ENCODE measurements around the gene MAU2. TPM values are rescaled to one million over a fixed set of nuclear protein-coding genes. Genes with fewer than 3 reads are reported as not detected.
A peak's percentile ranks its signal among the peaks of the same experiment; 100 is the strongest.

The MAU2 gene
- total RNA-seq, 1 donor = 32.4 TPM

GRCh38 chr19:19321141-19321577 lies 530 bp downstream of the MAU2 start:
- TF ChIP-seq, protein P1, sequence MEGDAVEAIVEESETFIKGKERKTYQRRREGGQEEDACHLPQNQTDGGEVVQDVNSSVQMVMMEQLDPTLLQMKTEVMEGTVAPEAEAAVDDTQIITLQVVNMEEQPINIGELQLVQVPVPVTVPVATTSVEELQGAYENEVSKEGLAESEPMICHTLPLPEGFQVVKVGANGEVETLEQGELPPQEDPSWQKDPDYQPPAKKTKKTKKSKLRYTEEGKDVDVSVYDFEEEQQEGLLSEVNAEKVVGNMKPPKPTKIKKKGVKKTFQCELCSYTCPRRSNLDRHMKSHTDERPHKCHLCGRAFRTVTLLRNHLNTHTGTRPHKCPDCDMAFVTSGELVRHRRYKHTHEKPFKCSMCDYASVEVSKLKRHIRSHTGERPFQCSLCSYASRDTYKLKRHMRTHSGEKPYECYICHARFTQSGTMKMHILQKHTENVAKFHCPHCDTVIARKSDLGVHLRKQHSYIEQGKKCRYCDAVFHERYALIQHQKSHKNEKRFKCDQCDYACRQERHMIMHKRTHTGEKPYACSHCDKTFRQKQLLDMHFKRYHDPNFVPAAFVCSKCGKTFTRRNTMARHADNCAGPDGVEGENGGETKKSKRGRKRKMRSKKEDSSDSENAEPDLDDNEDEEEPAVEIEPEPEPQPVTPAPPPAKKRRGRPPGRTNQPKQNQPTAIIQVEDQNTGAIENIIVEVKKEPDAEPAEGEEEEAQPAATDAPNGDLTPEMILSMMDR (IDR thresholded peaks at IDR 0.05; ENCODE audit: insufficient read depth, low read depth, low read length) = no peak
- peak; percentile 25 for DNase-seq (ENCODE audit: low read depth)
- H3K4me3 ChIP-seq (ENCODE audit: low read depth, low read length) = peak overlapping the region; percentile 87

GRCh38 chr19:19324059-19324770 lies 3.6 kb downstream of the MAU2 start:
- no peak overlapping the region for H3K4me3 ChIP-seq (ENCODE audit: low read depth, low read length)
- DNase-seq (ENCODE audit: low read depth) = no peak
- TF ChIP-seq, protein P1 (IDR thresholded peaks at IDR 0.05; ENCODE audit: insufficient read depth, low read depth, low read length) = no peak

DNA sequence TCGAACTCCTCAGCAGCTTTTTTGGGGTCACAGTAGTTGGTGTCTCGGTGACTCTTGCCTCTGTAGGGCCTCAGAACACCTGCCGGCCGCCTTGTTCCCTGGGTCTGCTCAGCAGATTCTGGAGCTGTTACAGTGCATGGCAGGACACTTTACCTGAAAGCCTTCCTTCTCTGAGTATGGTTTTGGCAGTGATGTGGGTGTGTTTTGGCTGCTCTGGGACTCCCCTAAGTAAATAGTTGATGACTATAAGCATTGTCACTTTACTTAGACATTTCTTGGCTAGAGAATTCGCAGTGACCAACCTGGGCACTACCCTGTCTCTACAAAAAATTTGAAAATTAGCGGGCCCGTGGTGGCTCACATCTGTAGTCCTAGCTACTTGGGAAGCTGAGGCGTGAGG lies 7.0 kb downstream of the MAU2 start:
- no peak overlapping the region for H3K4me3 ChIP-seq (ENCODE audit: low read depth, low read length)
- no peak for DNase-seq (ENCODE audit: low read depth)
- TF ChIP-seq, protein P1 (IDR thresholded peaks at IDR 0.05; ENCODE audit: insufficient read depth, low read depth, low read length) = no peak

- TF ChIP-seq, protein P1 (IDR thresholded peaks at IDR 0.05; ENCODE audit: insufficient read depth, low read depth, low read length) = no peak
- no peak for DNase-seq (ENCODE audit: low read depth)
- H3K4me3 ChIP-seq (ENCODE audit: low read depth, low read length) = no peak overlapping the region
Observed at GRCh38 chr19:19329126-19329525, 8.5 kb downstream of the MAU2 start.

DNA sequence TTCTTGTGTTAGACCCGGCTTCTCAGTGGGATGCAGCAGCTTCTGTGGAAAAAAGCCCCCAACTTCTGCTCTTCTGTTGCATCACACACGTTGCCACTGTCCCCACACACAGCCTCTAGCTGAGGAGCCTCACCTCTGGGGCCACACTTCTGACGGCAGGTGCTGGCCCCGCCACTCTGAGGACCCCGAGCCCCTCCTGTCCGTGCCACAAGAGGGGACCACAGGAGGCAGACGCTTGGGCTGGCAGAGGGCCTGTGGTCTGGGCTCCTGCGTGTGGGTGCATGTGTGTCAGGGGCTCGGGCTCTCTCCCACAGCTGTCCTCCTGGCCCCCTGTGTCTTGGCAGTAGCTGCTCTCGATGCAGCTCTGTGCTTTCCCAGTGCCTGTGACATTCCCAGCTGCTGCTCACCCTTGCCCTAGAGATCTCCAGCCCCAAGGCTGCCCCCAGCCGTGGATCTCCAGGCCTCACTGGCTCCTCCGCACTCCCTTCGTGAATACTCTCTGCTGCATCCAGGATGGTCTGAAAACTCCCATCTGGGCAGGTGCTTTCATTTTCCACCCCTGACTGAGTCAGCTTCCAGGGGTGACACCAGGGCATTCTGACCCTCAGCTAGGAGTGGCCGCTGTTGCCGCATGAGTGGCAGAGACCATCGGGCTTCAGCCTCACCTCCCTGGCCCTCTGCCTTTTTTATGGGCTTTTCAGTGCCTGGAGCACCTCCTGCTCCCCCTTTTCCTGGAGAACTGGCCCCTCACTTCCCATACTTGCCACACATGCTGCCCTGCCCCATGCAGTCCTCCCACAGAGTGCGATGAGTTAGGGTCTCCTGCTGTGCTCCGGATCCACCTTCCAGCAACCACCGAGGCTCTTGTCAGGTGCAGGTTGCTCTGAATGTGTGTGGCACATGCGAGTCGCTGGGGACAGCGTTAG lies 13.7 kb downstream of the MAU2 start:
- TF ChIP-seq, protein P1 (IDR thresholded peaks at IDR 0.05; ENCODE audit: insufficient read depth, low read depth, low read length) = no peak
- DNase-seq (ENCODE audit: low read depth) = no peak
- H3K4me3 ChIP-seq (ENCODE audit: low read depth, low read length) = no peak overlapping the region

DNA sequence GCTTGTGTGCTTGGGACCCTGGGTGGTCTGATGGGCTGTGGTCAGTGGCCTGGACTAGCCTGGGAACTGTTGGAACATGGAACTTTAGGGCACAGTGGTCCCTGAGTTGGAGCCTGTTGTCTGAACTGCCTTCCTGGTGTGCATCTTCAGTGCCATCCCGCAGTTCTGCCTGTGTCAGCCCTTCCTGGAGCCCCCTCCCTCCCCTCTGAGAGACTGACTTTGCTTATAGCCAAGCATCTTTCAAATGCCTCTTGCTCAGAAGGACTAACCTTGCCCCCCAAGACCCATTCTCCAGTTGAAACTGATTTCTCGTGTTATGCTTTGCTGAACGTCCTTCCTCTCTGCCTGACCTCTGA lies 14.3 kb downstream of the MAU2 start:
- TF ChIP-seq, protein P1 (IDR thresholded peaks at IDR 0.05; ENCODE audit: insufficient read depth, low read depth, low read length) = no peak
- DNase-seq (ENCODE audit: low read depth) = no peak
- H3K4me3 ChIP-seq (ENCODE audit: low read depth, low read length) = no peak overlapping the region
